ENCODE measurements around the gene RCOR1.

DNA sequence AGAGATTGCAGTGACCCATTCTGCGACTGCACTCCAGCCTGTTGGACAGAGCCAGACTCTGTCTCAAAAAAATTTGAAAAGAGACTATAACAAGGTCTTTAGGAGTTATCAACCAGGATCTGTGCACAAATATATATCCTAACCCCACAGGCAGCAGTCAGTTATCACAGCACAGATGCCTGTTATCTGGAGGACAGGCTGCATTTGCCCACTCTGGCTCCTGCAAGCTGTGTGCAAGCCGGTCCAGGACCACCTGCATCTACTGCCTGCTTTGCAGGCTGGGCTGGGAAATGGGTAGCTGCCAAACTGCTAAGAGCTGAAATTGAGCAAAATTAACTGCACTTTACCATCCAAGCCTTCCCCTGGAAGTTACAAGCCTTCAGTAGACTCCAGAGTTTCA is 21.4 kb upstream of the RCOR1 start:
- TF ChIP-seq, protein P1, sequence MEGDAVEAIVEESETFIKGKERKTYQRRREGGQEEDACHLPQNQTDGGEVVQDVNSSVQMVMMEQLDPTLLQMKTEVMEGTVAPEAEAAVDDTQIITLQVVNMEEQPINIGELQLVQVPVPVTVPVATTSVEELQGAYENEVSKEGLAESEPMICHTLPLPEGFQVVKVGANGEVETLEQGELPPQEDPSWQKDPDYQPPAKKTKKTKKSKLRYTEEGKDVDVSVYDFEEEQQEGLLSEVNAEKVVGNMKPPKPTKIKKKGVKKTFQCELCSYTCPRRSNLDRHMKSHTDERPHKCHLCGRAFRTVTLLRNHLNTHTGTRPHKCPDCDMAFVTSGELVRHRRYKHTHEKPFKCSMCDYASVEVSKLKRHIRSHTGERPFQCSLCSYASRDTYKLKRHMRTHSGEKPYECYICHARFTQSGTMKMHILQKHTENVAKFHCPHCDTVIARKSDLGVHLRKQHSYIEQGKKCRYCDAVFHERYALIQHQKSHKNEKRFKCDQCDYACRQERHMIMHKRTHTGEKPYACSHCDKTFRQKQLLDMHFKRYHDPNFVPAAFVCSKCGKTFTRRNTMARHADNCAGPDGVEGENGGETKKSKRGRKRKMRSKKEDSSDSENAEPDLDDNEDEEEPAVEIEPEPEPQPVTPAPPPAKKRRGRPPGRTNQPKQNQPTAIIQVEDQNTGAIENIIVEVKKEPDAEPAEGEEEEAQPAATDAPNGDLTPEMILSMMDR (IDR thresholded peaks at IDR 0.05) = no peak
- TF ChIP-seq POLR2A (IDR thresholded peaks at IDR 0.05) = no peak
